GM23338 (cell line): ENCODE results near the gene NAPSA. TPM values are rescaled to one million over a fixed set of nuclear protein-coding genes. Genes with fewer than 3 reads are reported as not detected.

ENCODE experiments used
- ATAC-seq: fragments of 200-7000 bp; cut with Tn5 transposase; 3 replicates; pipeline ENCODE4 v1.9.1; 2020
- DNase-seq: peaks from one replicate; pipeline ENCODE4 v3.0.0-alpha.2; 2015; ENCODE audit warnings: low spot score
- H2AFZ ChIP-seq: fragments of 200-600 bp; sonication (generic); 2 replicates; pipeline ENCODE4 v1.8.0; 2016; ENCODE audit warnings: antibody characterized with exemption, mild to moderate bottlenecking, moderate library complexity
- H3F3A ChIP-seq: fragments of 200-600 bp; sonication (generic); replicated peaks from 2 replicates; pipeline ENCODE4 v1.8.0; 2017; ENCODE audit warnings: antibody characterized with exemption, mixed run types, low read depth
- H3K27ac ChIP-seq: fragments of 200-600 bp; sonication (generic); 2 replicates; pipeline ENCODE4 v1.6.1; 2016; ENCODE audit warnings: low read depth
- H3K27me3 ChIP-seq: fragments of 200-600 bp; sonication (generic); 2 replicates; pipeline ENCODE4 v1.8.0; 2016; ENCODE audit warnings: mild to moderate bottlenecking, mixed run types, moderate library complexity; ENCODE audit not compliant: insufficient read depth
- H3K36me3 ChIP-seq: fragments of 200-600 bp; sonication (generic); 2 replicates; pipeline ENCODE4 v1.8.0; 2016; ENCODE audit warnings: mild to moderate bottlenecking; ENCODE audit not compliant: insufficient read depth
- H3K4me1 ChIP-seq: fragments of 200-600 bp; sonication (generic); 2 replicates; pipeline ENCODE4 v1.8.0; 2016; ENCODE audit warnings: mild to moderate bottlenecking, moderate library complexity; ENCODE audit not compliant: insufficient read depth
- H3K4me2 ChIP-seq: fragments of 200-600 bp; sonication (generic); 2 replicates; pipeline ENCODE4 v1.7.1; 2017; ENCODE audit warnings: mixed run types
- H3K4me3 ChIP-seq: fragments of 200-600 bp; sonication (generic); 2 replicates; pipeline ENCODE4 v1.6.1; 2016; ENCODE audit warnings: mixed run types
- H3K79me2 ChIP-seq: fragments of 200-600 bp; sonication (generic); replicated peaks from 2 replicates; pipeline ENCODE4 v1.8.0; 2017; ENCODE audit warnings: mild to moderate bottlenecking; ENCODE audit not compliant: insufficient read depth
- H3K9me2 ChIP-seq: fragments of 200-600 bp; sonication (generic); 2 replicates; pipeline ENCODE4 v1.8.0; 2017; ENCODE audit not compliant: insufficient read depth
- H4K20me1 ChIP-seq: fragments of 200-600 bp; sonication (generic); replicated peaks from 2 replicates; pipeline ENCODE4 v1.8.0; 2017; ENCODE audit warnings: mild to moderate bottlenecking; ENCODE audit not compliant: insufficient read depth
- H3K27ac Mint-ChIP-seq: 2 replicates; pipeline ENCODE4 v1.8.0; 2020; ENCODE audit warnings: inconsistent platforms, mild to moderate bottlenecking, moderate library complexity, mixed read lengths
- H3K27me3 Mint-ChIP-seq: 3 replicates; pipeline ENCODE4 v1.8.0; 2022; ENCODE audit warnings: low read depth, mild to moderate bottlenecking, moderate library complexity, mixed read lengths, inconsistent platforms; ENCODE audit not compliant: insufficient read depth, poor library complexity
- H3K36me3 Mint-ChIP-seq: 3 replicates; pipeline ENCODE4 v1.8.0; 2021; ENCODE audit warnings: low read depth, mild to moderate bottlenecking, inconsistent platforms, moderate library complexity, mixed read lengths
- H3K4me1 Mint-ChIP-seq: 3 replicates; pipeline ENCODE4 v1.8.0; 2020; ENCODE audit warnings: mild to moderate bottlenecking, inconsistent platforms, mixed read lengths
- H3K4me3 Mint-ChIP-seq: 3 replicates; pipeline ENCODE4 v1.8.0; 2021; ENCODE audit warnings: moderate library complexity, mild to moderate bottlenecking, inconsistent platforms, mixed read lengths
- H3K9me3 Mint-ChIP-seq: 3 replicates; pipeline ENCODE4 v1.8.0; 2020; ENCODE audit warnings: moderate library complexity, mild to moderate bottlenecking, inconsistent platforms, mixed read lengths
- ZNF462 ChIP-seq: fragments of 250-450 bp; sonication (Bioruptor Pico); IDR thresholded peaks from 2 replicates; pipeline ENCODE4 v1.5.0; 2020; ENCODE audit warnings: mild to moderate bottlenecking, moderate library complexity
- polyA plus RNA-seq: library from polyadenylated mRNA; unstranded; fragments of >200 nt; fragmentation: Nextera tagmentation; extraction: Ambion mirVana; gene quantifications from 2 replicates; pipeline ENCODE4 v1.2.1, GENCODE V29; 2016
- total RNA-seq: library from RNA; depleted of rRNA; stranded (reverse); fragments of >200 nt; shearing (Covaris generic); gene quantifications from 2 replicates; pipeline ENCODE4 v1.2.3, GENCODE V29; 2014
- TF ChIP-seq, protein P1 (sequence below): IDR thresholded peaks from one replicate; pipeline ENCODE4 v1.6.1; 2018; ENCODE audit warnings: antibody characterized with exemption; ENCODE audit not compliant: unreplicated experiment

NAPSA gene
- total and polyA plus RNA-seq, 2 experiments from 2014 or later = 0.14 to 0.99 TPM

DNA sequence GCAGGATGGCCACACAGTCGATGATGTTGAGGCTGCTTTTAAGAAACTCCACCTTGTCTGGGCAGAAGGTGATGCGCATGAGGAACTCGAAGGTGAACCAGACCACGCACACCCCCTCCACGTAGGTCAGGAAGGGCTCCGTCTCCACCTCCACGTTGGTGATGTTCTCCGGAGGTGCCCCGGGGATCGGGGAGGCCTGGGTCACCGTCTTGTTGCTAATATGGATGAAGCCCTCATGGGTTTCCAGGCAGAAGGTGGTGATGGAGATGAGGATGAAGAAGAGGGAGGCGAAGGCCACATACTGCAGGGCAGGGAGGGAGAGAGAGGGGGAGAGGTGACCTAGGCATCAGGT, 41.7 kb downstream of the NAPSA start:
- Mint-ChIP-seq H3K27ac (no peak overlapping the region), H3K9me3 (peaks cover 80% of the 10 kb centered on the region), H3K4me3 (no peak overlapping the region), H3K4me1 (no peaks in the 10 kb centered on the region), H3K36me3 (peaks cover 56% of the 10 kb centered on the region), H3K27me3 (peaks cover 21% of the 10 kb centered on the region)
- peaks cover 12% of the 10 kb centered on the region for H3K79me2 ChIP-seq
- H3K9me2 ChIP-seq = no peaks in the 10 kb centered on the region
- H3K27me3 ChIP-seq = peaks cover 20% of the 10 kb centered on the region
- TF ChIP-seq, protein P1, sequence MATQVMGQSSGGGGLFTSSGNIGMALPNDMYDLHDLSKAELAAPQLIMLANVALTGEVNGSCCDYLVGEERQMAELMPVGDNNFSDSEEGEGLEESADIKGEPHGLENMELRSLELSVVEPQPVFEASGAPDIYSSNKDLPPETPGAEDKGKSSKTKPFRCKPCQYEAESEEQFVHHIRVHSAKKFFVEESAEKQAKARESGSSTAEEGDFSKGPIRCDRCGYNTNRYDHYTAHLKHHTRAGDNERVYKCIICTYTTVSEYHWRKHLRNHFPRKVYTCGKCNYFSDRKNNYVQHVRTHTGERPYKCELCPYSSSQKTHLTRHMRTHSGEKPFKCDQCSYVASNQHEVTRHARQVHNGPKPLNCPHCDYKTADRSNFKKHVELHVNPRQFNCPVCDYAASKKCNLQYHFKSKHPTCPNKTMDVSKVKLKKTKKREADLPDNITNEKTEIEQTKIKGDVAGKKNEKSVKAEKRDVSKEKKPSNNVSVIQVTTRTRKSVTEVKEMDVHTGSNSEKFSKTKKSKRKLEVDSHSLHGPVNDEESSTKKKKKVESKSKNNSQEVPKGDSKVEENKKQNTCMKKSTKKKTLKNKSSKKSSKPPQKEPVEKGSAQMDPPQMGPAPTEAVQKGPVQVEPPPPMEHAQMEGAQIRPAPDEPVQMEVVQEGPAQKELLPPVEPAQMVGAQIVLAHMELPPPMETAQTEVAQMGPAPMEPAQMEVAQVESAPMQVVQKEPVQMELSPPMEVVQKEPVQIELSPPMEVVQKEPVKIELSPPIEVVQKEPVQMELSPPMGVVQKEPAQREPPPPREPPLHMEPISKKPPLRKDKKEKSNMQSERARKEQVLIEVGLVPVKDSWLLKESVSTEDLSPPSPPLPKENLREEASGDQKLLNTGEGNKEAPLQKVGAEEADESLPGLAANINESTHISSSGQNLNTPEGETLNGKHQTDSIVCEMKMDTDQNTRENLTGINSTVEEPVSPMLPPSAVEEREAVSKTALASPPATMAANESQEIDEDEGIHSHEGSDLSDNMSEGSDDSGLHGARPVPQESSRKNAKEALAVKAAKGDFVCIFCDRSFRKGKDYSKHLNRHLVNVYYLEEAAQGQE = no peak
- TF ChIP-seq ZNF462 (CRISPR knock-in tag) = no peak
- no peak overlapping the region for H2AFZ ChIP-seq
- H3K4me1 ChIP-seq = peaks cover 21% of the 10 kb centered on the region
- H3K36me3 ChIP-seq = no peaks in the 10 kb centered on the region; the same call in 1 of the 2 replicates
- no peak overlapping the region for H3K4me3 ChIP-seq
- DNase-seq (no peak), ATAC-seq (no peak)
- 0 out of 2 replicates have a peak, but pooled peaks cover 4% of the 10 kb centered on the region for H3F3A ChIP-seq
- H3K27ac ChIP-seq = no peak overlapping the region
- H3K4me2 ChIP-seq = no peak overlapping the region
- H4K20me1 ChIP-seq = peaks cover 17% of the 10 kb centered on the region; the same call in 1 of the 2 replicates
